HEK293T (cell line): ENCODE measurements around the gene OR4F6.

Experiments
- CTCF ChIA-PET: fragments of 350-600 bp; formaldehyde crosslinking; extraction: SDS; loops from one replicate; lab custom pipeline; 2021; ENCODE audit warnings: antibody characterized with exemption, inconsistent platforms; lab: Yijun Ruan, JAX
- POLR2A ChIA-PET: fragments of 350-600 bp; formaldehyde crosslinking; extraction: SDS; loops from one replicate; lab custom pipeline; 2020; ENCODE audit warnings: antibody characterized with exemption, inconsistent platforms; lab: Yijun Ruan, JAX
- DNase-seq: peaks from one replicate; pipeline ENCODE4 v3.0.0; 2012; ENCODE audit warnings: mixed read lengths; ENCODE audit errors: extremely low spot score
- ARNT ChIP-seq: fragments of 450-650 bp; IDR thresholded peaks from 2 replicates; pipeline ENCODE4 v1.6.1; 2017; ENCODE audit warnings: mild to moderate bottlenecking
- BHLHE40 ChIP-seq: fragments of 450-650 bp; IDR thresholded peaks from 2 replicates; pipeline ENCODE4 v1.6.1; 2016; ENCODE audit warnings: mild to moderate bottlenecking, moderate library complexity, borderline replicate concordance
- CTBP1 ChIP-seq: fragments of 450-650 bp; IDR thresholded peaks from 2 replicates; pipeline ENCODE4 v1.6.1; 2016; ENCODE audit warnings: borderline replicate concordance
- ELF4 ChIP-seq: fragments of 450-650 bp; IDR thresholded peaks from 2 replicates; pipeline ENCODE4 v1.6.1; 2017; ENCODE audit warnings: antibody characterized with exemption
- FOXA1 ChIP-seq: fragments of 450-650 bp; IDR thresholded peaks from 2 replicates; pipeline ENCODE4 v1.6.1; 2016; ENCODE audit warnings: mild to moderate bottlenecking
- FOXK2 ChIP-seq: fragments of 450-650 bp; IDR thresholded peaks from 2 replicates; pipeline ENCODE4 v1.6.1; 2016; ENCODE audit warnings: mild to moderate bottlenecking
- FOXM1 ChIP-seq: fragments of 450-650 bp; IDR thresholded peaks from 2 replicates; pipeline ENCODE4 v1.6.1; 2017; ENCODE audit warnings: mild to moderate bottlenecking, borderline replicate concordance
- HDGF ChIP-seq: fragments of 450-650 bp; IDR thresholded peaks from 2 replicates; pipeline ENCODE4 v1.6.1; 2017; ENCODE audit warnings: antibody characterized with exemption, borderline replicate concordance
- L3MBTL2 ChIP-seq: fragments of 450-650 bp; conservative IDR thresholded peaks from 2 replicates; pipeline ENCODE4 v1.6.1; 2016; ENCODE audit warnings: mild to moderate bottlenecking
- LEF1 ChIP-seq: fragments of 450-650 bp; IDR thresholded peaks from 2 replicates; pipeline ENCODE4 v1.6.1; 2017; ENCODE audit warnings: mild to moderate bottlenecking, borderline replicate concordance
- NFRKB ChIP-seq: fragments of 450-650 bp; IDR thresholded peaks from 2 replicates; pipeline ENCODE4 v1.6.1; 2016; ENCODE audit warnings: mild to moderate bottlenecking, moderate library complexity
- PKNOX1 ChIP-seq: fragments of 450-650 bp; IDR thresholded peaks from 2 replicates; pipeline ENCODE4 v1.6.1; 2016
- SP1 ChIP-seq: fragments of 450-650 bp; IDR thresholded peaks from 2 replicates; pipeline ENCODE4 v1.6.1; 2017
- SUZ12 ChIP-seq: fragments of 450-650 bp; IDR thresholded peaks from 2 replicates; pipeline ENCODE4 v1.6.1; 2016; ENCODE audit warnings: mild to moderate bottlenecking
- TARDBP ChIP-seq: fragments of 450-650 bp; IDR thresholded peaks from 2 replicates; pipeline ENCODE4 v1.6.1; 2016
- ZNF384 ChIP-seq: fragments of 450-650 bp; IDR thresholded peaks from 2 replicates; pipeline ENCODE4 v1.6.1; 2016

The OR4F6 gene

GRCh38 chr15:101795455-101795854, 7.9 kb upstream of the OR4F6 start:
- no peak for DNase-seq
- POLR2A ChIA-PET: no interaction called here
- TF ChIP-seq L3MBTL2: no peak
- TF ChIP-seq TARDBP: no peak
- TF ChIP-seq ZNF384: no peak
- no peak for TF ChIP-seq LEF1
- no peak for TF ChIP-seq ARNT
- TF ChIP-seq BHLHE40: no peak
- no peak for TF ChIP-seq SP1
- no peak for TF ChIP-seq ELF4
- CTCF ChIA-PET: no interaction called here

- CTCF ChIA-PET: no interaction called here
- DNase-seq: no peak
- POLR2A ChIA-PET: no interaction called here
- TF ChIP-seq LEF1: no peak
- TF ChIP-seq FOXA1: no peak
- TF ChIP-seq NFRKB: no peak
Measured at GRCh38 chr15:101799665-101800064, 3.6 kb upstream of the OR4F6 start.

GRCh38 chr15:101801048-101801447, 2.3 kb upstream of the OR4F6 start:
- TF ChIP-seq BHLHE40: no peak
- TF ChIP-seq ELF4: no peak
- no peak for TF ChIP-seq PKNOX1
- TF ChIP-seq SUZ12: no peak
- no peak for TF ChIP-seq CTBP1
- no peak for TF ChIP-seq FOXK2
- no peak for TF ChIP-seq HDGF
- no peak for DNase-seq
- ChIA-PET CTCF (no interaction called here), POLR2A (no interaction called here)

GRCh38 chr15:101803676-101804075, 367 bp downstream of the OR4F6 start:
- CTCF ChIA-PET: no interaction called here
- POLR2A ChIA-PET: no interaction called here
- no peak for DNase-seq
- no peak for TF ChIP-seq SP1
- no peak for TF ChIP-seq LEF1
- no peak for TF ChIP-seq ZNF384
- no peak for TF ChIP-seq SUZ12
- TF ChIP-seq ARNT: no peak
- no peak for TF ChIP-seq ELF4
- TF ChIP-seq FOXM1: no peak
- no peak for TF ChIP-seq FOXA1
- no peak for TF ChIP-seq PKNOX1
- TF ChIP-seq TARDBP: no peak
- no peak for TF ChIP-seq CTBP1
- TF ChIP-seq FOXK2: no peak
- TF ChIP-seq L3MBTL2: no peak
- TF ChIP-seq NFRKB: no peak
- TF ChIP-seq HDGF: no peak
- TF ChIP-seq BHLHE40: no peak

GRCh38 chr15:101804375-101804774, 1.1 kb downstream of the OR4F6 start:
- no peak for DNase-seq
- POLR2A ChIA-PET: no interaction called here
- no peak for TF ChIP-seq ZNF384
- TF ChIP-seq ARNT: no peak
- TF ChIP-seq FOXA1: no peak
- no peak for TF ChIP-seq L3MBTL2
- no peak for TF ChIP-seq FOXM1
- no peak for TF ChIP-seq CTBP1
- no peak for TF ChIP-seq ELF4
- no peak for TF ChIP-seq BHLHE40
- TF ChIP-seq FOXK2: no peak
- TF ChIP-seq TARDBP: no peak
- no peak for TF ChIP-seq SUZ12
- TF ChIP-seq HDGF: no peak
- TF ChIP-seq SP1: no peak
- CTCF ChIA-PET: no interaction called here

- ChIA-PET POLR2A (no interaction called here), CTCF (interaction anchor here (0.6 kb wide), 1 partner anchor 146 kb away, joined by 4 read pairs; no protein-coding TSS in a partner anchor)
- no peak for TF ChIP-seq LEF1
- TF ChIP-seq L3MBTL2: no peak
- no peak for TF ChIP-seq TARDBP
- no peak for TF ChIP-seq NFRKB
- no peak for DNase-seq
Measured at GRCh38 chr15:101804941-101805340, 1.6 kb downstream of the OR4F6 start.

- no peak for DNase-seq
- CTCF ChIA-PET: interaction anchor here (0.6 kb wide), 1 partner anchor 147 kb away, joined by 4 read pairs; no protein-coding TSS in a partner anchor
- no peak for TF ChIP-seq PKNOX1
- no peak for TF ChIP-seq SUZ12
- TF ChIP-seq BHLHE40: no peak
- no peak for TF ChIP-seq FOXA1
- no peak for TF ChIP-seq ELF4
- no peak for TF ChIP-seq L3MBTL2
- no peak for TF ChIP-seq ZNF384
- no peak for TF ChIP-seq NFRKB
- no peak for TF ChIP-seq LEF1
- TF ChIP-seq FOXM1: no peak
- TF ChIP-seq ARNT: no peak
- TF ChIP-seq HDGF: no peak
- TF ChIP-seq TARDBP: no peak
- no peak for TF ChIP-seq SP1
- no peak for TF ChIP-seq CTBP1
- TF ChIP-seq FOXK2: no peak
- POLR2A ChIA-PET: no interaction called here
Measured at GRCh38 chr15:101805605-101806345, 2.5 kb downstream of the OR4F6 start.
